Activated T-cell treated with anti-CD3 and anti-CD28 coated beads, Interleukin-2, amount 50 U/mL, for 72 hours (primary cell): Measurements from ENCODE around the gene DCLRE1A. TPM values are rescaled to one million over a fixed set of nuclear protein-coding genes. Genes with fewer than 3 reads are reported as not detected.

Experiments used
- ATAC-seq, 2 donors: fragments of 150-1000 bp; cut with Tn5 transposase; replicated peaks in 1 of 2; 2 replicates each; pipeline ENCODE4 v1.10.0; 2021; ENCODE audit warnings: moderate library complexity in 2 of 2, mild to moderate bottlenecking in 1 of 2
- DNase-seq, 2 donors: peaks; one replicate each; pipeline ENCODE4 v3.0.0; 2021 to 2022; ENCODE audit warnings: mixed read lengths in 1 of 2
- H3K27ac Mint-ChIP-seq: one replicate; pipeline ENCODE4 v1.8.0; 2022; ENCODE audit warnings: mild to moderate bottlenecking, moderate library complexity, mixed read lengths
- H3K27me3 Mint-ChIP-seq: one replicate; pipeline ENCODE4 v1.8.0; 2022; ENCODE audit warnings: low read depth, mixed read lengths
- H3K36me3 Mint-ChIP-seq, 2 donors: one replicate each; pipeline ENCODE4 v1.8.0; 2022; ENCODE audit warnings: mixed read lengths in 2 of 2, mild to moderate bottlenecking in 1 of 2; ENCODE audit not compliant: insufficient read depth in 2 of 2
- H3K4me1 Mint-ChIP-seq: one replicate; pipeline ENCODE4 v1.8.0; 2022; ENCODE audit warnings: low read depth, mixed read lengths
- H3K4me3 Mint-ChIP-seq, 2 donors: one replicate each; pipeline ENCODE4 v1.8.0; 2022; ENCODE audit warnings: mild to moderate bottlenecking in 2 of 2, mixed read lengths in 2 of 2, moderate library complexity in 2 of 2
- H3K9me3 Mint-ChIP-seq, 2 donors: one replicate each; pipeline ENCODE4 v1.8.0; 2022; ENCODE audit warnings: mixed read lengths in 2 of 2
- total RNA-seq, 2 donors: library from RNA; stranded (reverse); gene quantifications; one replicate each; pipeline ENCODE4 v1.2.3, GENCODE V29; 2022

Gene DCLRE1A
- total RNA-seq = 10 to 100 TPM; 15.4 to 16.5 TPM

DNA sequence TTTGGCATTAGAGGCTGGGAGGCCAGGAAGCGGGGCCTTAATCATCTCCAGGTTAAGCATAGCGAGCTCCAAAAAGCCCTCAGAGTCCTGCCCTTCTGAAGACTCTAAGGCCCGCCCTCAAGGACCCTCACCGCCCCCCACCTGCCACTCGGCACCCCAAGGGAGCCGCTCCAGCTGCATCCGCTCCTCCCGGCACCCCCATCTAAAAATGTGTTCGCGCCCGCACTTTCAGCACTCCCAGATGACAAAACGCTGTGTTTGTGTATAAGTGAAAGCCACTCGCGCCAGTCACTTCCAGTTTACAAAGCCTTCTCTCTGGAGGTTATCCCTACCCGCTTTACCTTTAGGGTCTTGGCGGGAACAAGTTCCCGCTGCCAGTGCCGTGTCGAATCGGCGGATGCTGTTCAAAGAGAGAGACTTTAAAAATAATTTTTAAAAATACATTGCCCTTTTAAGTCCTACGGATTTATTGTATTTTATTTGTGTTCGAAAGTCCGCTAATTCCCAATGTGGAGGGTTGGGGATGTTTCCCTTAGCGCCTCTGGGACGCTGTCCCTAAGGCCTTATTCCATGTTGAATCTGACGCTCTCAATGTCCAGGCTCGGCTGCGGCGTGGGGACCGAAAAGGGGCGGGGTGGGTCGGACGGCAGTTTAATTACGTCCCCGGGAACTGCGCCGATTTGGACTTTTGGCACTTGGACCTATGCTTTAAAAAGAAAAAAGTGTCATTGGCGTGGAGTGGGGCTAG is at the start of gene DCLRE1A, which contains the start of gene NHLRC2:
Gene DCLRE1A (minus strand): TSS at position 70 of the 748 bp plus-strand sequence. CDS start 900 bp downstream, outside the sequence.
Gene NHLRC2 (plus strand): TSS at position 649 of the 748 bp plus-strand sequence. CDS start 212 bp downstream, outside the sequence.
- Mint-ChIP-seq H3K4me3 (peak within 1 kb of the TSS; percentile 94 to 98), H3K36me3 (peaks cover 13 to 15% of the 10 kb centered on the region in 2 donors), H3K4me1 (peaks cover 45% of the 10 kb centered on the region), H3K9me3 (no peaks in the 10 kb centered on the region), H3K27me3 (no peaks in the 10 kb centered on the region), H3K27ac (peak within 1 kb of the TSS; percentile 96)
- peak; percentile 67 to 74 for DNase-seq
- peak; percentile 70 to 74 for ATAC-seq

GRCh38 chr10:113899952-113900598 is 46.2 kb upstream of the DCLRE1A start:
- DNase-seq = no peak
- Mint-ChIP-seq H3K9me3 (peaks cover 0 to 2% of the 10 kb centered on the region in 2 donors), H3K27me3 (no peaks in the 10 kb centered on the region), H3K36me3 (peaks cover 4 to 20% of the 10 kb centered on the region in 2 donors), H3K4me1 (no peaks in the 10 kb centered on the region), H3K27ac (no peak overlapping the region), H3K4me3 (no peak overlapping the region)
- no peak for ATAC-seq

- ATAC-seq = no peak
- peaks cover 0 to 2% of the 10 kb centered on the region in 2 donors for H3K9me3 Mint-ChIP-seq
- peaks cover 2 to 15% of the 10 kb centered on the region in 2 donors for H3K36me3 Mint-ChIP-seq
- H3K4me3 Mint-ChIP-seq = no peak overlapping the region
- no peaks in the 10 kb centered on the region for H3K27me3 Mint-ChIP-seq
- no peak for DNase-seq
- no peak overlapping the region for H3K27ac Mint-ChIP-seq
- no peaks in the 10 kb centered on the region for H3K4me1 Mint-ChIP-seq
These were observed 44.1 kb upstream of the DCLRE1A start for GRCh38 chr10:113897693-113898618.

- ATAC-seq (no peak), DNase-seq (no peak)
- H3K27ac Mint-ChIP-seq = no peak overlapping the region
- no peak overlapping the region for H3K4me3 Mint-ChIP-seq
- H3K4me1 Mint-ChIP-seq = no peaks in the 10 kb centered on the region
- peaks cover 0 to 2% of the 10 kb centered on the region in 2 donors for H3K9me3 Mint-ChIP-seq
- no peaks in the 10 kb centered on the region for H3K27me3 Mint-ChIP-seq
- H3K36me3 Mint-ChIP-seq = peaks cover 2 to 9% of the 10 kb centered on the region in 2 donors
These were observed 41.1 kb upstream of the DCLRE1A start for GRCh38 chr10:113895018-113895417.

DNA sequence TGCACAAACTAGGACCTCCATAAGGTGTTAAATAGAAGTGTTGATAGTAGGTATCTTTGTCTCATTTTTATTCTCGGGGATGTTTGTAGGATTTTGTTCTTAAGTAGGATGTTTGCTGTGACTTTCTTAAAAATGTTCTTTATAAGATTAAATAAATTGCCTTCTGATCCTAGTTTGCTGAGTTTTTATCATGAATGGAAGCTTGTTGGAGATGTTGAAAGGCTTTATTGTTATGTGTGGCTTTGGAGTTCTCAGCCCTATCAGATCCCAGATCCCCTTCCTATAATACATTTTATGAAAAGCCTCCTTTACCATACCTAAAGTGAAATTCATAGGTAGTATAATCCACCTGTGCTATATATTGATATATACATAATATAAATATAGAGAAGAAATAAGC is 40.7 kb upstream of the DCLRE1A start:
- H3K9me3 Mint-ChIP-seq = peaks cover 0 to 2% of the 10 kb centered on the region in 2 donors
- H3K27me3 Mint-ChIP-seq = no peaks in the 10 kb centered on the region
- DNase-seq (no peak), ATAC-seq (no peak)
- H3K36me3 Mint-ChIP-seq = peaks cover 2 to 9% of the 10 kb centered on the region in 2 donors
- H3K4me3 Mint-ChIP-seq = no peak overlapping the region
- H3K4me1 Mint-ChIP-seq = no peaks in the 10 kb centered on the region
- H3K27ac Mint-ChIP-seq = no peak overlapping the region

DNA sequence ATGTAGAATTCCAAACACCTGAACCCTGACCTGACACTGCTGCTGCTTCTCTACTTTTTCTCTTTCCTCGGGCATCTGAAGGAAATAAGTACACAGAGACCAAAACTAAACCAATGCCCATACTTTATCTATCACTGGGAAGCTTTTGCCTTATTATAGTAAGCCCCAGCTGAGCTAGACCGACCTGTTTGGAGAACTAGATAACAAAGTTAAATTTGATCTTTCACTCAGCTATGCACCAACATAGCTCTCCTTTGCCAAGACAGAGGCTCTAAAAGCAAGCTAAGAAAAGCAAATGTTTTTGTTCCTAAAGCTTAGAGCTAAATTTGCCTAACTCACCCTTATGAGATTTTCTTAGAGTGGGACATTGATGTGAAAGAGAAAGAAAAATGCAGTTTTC is 39.7 kb upstream of the DCLRE1A start:
- no peaks in the 10 kb centered on the region for H3K4me1 Mint-ChIP-seq
- no peaks in the 10 kb centered on the region for H3K27me3 Mint-ChIP-seq
- H3K27ac Mint-ChIP-seq = no peak overlapping the region
- H3K4me3 Mint-ChIP-seq = no peak overlapping the region
- ATAC-seq = no peak
- no peak for DNase-seq
- peaks cover 0 to 2% of the 10 kb centered on the region in 2 donors for H3K9me3 Mint-ChIP-seq
- peaks cover 2 to 6% of the 10 kb centered on the region in 2 donors for H3K36me3 Mint-ChIP-seq

GRCh38 chr10:113891476-113891875 is 37.6 kb upstream of the DCLRE1A start:
- Mint-ChIP-seq H3K27me3 (no peaks in the 10 kb centered on the region), H3K9me3 (peaks cover 0 to 2% of the 10 kb centered on the region in 2 donors), H3K4me3 (no peak overlapping the region), H3K4me1 (no peaks in the 10 kb centered on the region), H3K27ac (no peak overlapping the region), H3K36me3 (peaks cover 3 to 14% of the 10 kb centered on the region in 2 donors)
- DNase-seq (no peak), ATAC-seq (no peak)

- Mint-ChIP-seq H3K36me3 (peaks cover 3 to 20% of the 10 kb centered on the region in 2 donors), H3K27me3 (no peaks in the 10 kb centered on the region), H3K9me3 (peaks cover 0 to 2% of the 10 kb centered on the region in 2 donors), H3K4me3 (no peak overlapping the region), H3K4me1 (no peaks in the 10 kb centered on the region), H3K27ac (no peak overlapping the region)
- DNase-seq = no peak
- no peak for ATAC-seq
These were observed 36.9 kb upstream of the DCLRE1A start for GRCh38 chr10:113890769-113891168.

DNA sequence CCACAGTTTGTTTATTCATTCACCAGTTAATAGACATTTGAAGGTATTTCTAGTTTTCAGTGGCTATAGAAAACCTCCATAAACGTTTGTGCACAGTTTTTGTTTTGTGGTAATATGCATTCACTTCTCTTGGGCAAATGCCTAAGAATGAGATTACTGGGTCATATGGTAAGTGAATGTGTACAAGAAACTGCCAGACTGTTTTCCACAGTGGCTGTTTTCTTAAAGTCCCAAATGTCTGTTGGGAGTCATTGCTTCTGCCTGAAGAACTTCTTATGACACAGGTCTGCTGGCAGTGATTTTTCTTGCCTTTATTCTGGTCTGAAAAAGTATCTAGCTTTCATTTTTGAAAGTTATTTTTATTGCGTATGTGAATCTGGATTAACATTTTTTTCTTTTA is 36.0 kb upstream of the DCLRE1A start:
- H3K27ac Mint-ChIP-seq = no peak overlapping the region

DNA sequence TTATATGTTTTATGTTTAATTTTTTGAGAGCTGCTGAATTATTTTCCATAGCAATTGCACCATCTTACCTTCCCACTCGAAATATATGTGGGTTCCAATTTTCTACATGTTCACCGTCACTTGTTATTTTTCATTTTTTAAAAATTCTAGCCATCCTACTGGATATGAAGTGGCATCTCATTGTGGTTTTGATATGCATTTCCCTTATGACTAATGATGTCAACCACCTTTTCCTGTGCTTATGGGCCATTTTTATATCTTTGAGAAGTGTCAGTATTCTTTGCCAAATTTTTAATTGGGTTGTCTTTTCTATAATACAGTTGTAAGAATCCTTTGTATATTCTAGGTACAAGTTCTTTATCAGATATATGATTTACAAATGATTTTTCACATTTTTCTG is 28.4 kb upstream of the DCLRE1A start:
- Mint-ChIP-seq H3K27ac (no peak overlapping the region), H3K9me3 (no peaks in the 10 kb centered on the region), H3K27me3 (no peaks in the 10 kb centered on the region), H3K36me3 (peaks cover 4 to 24% of the 10 kb centered on the region in 2 donors), H3K4me3 (no peak overlapping the region), H3K4me1 (peaks cover 12% of the 10 kb centered on the region)
- ATAC-seq (no peak), DNase-seq (no peak)

More for the DNA sequence above, 36.0 kb upstream of the DCLRE1A start:
- peaks cover 1 to 22% of the 10 kb centered on the region in 2 donors for H3K36me3 Mint-ChIP-seq
- DNase-seq (no peak), ATAC-seq (no peak)
- no peak overlapping the region for H3K4me3 Mint-ChIP-seq
- no peaks in the 10 kb centered on the region for H3K27me3 Mint-ChIP-seq
- no peaks in the 10 kb centered on the region for H3K4me1 Mint-ChIP-seq
- no peaks in the 10 kb centered on the region for H3K9me3 Mint-ChIP-seq

DNA sequence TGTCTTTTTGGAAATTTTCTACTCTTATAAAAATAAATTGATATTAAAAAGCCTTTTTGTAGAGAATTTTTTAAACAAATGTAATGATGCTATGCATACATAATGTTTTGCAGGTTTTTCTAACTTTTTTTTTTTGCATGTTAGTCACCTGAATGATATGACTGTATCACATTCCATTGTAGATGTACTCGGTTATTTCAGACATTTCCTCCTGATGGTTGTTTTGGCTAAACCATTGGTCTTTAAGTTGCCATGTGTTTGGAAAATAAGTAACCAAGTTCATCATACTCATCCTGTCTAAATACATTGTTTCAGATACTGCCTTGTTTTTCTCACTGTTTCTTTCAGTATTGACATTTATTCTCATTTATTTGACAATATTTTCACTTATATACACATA is 26.4 kb upstream of the DCLRE1A start:
- H3K36me3 Mint-ChIP-seq = peaks cover 3 to 13% of the 10 kb centered on the region in 2 donors
- no peaks in the 10 kb centered on the region for H3K9me3 Mint-ChIP-seq
- no peak for ATAC-seq
- H3K27ac Mint-ChIP-seq = no peak overlapping the region
- H3K4me1 Mint-ChIP-seq = peaks cover 17% of the 10 kb centered on the region
- no peak overlapping the region for H3K4me3 Mint-ChIP-seq
- no peak for DNase-seq
- no peaks in the 10 kb centered on the region for H3K27me3 Mint-ChIP-seq

- DNase-seq (no peak), ATAC-seq (no peak)
- peaks cover 3 to 11% of the 10 kb centered on the region in 2 donors for H3K36me3 Mint-ChIP-seq
These were observed 25.8 kb upstream of the DCLRE1A start for GRCh38 chr10:113879691-113880090.

More at GRCh38 chr10:113879691-113880090, 25.8 kb upstream of the DCLRE1A start:
- H3K27ac Mint-ChIP-seq = no peak overlapping the region
- H3K9me3 Mint-ChIP-seq = no peaks in the 10 kb centered on the region
- H3K4me1 Mint-ChIP-seq = peaks cover 19% of the 10 kb centered on the region
- no peak overlapping the region for H3K4me3 Mint-ChIP-seq
- H3K27me3 Mint-ChIP-seq = no peaks in the 10 kb centered on the region
